H1 (cell line): ENCODE results near the gene ZNF121. TPM values are rescaled to one million over a fixed set of nuclear protein-coding genes. Genes with fewer than 3 reads are reported as not detected.

Experiments
- polyA plus RNA-seq, 7 experiments: library from polyadenylated mRNA; depleted of rRNA in 3 of 7; stranded (reverse) in 5 of 7; unstranded in 2 of 7; fragments of >200 nt in 5 of 7; fragments of 200-250 nt in 2 of 7; gene quantifications; 1 replicate in 5 of 7; 2 replicates in 1 of 7; 4 replicates in 1 of 7; pipeline versions ENCODE4 v1.2.1 to v1.2.3, GENCODE V29; 2011 to 2013; ENCODE audit warnings: missing spikeins in 2 of 7, mixed read lengths in 2 of 7
- total RNA-seq: library from RNA; stranded (reverse); fragmentation: NEBNext Ultra II Directional; extraction: Animal tissue kit (Norgen Biotek cat#: 25700); gene quantifications from 2 replicates; pipeline ENCODE4 v1.2.1, GENCODE V29; 2021
- TF ChIP-seq, protein P1 (sequence below): IDR thresholded peaks from 2 replicates; pipeline ENCODE4 v1.6.1; 2012; ENCODE audit warnings: low read length, inconsistent platforms

ZNF121 gene
- total and polyA plus RNA-seq, 2 of the 8 experiments (the other 6 are each of a cell fraction or from before 2014, with no cell fraction given) = 22.2 to 220 TPM

DNA sequence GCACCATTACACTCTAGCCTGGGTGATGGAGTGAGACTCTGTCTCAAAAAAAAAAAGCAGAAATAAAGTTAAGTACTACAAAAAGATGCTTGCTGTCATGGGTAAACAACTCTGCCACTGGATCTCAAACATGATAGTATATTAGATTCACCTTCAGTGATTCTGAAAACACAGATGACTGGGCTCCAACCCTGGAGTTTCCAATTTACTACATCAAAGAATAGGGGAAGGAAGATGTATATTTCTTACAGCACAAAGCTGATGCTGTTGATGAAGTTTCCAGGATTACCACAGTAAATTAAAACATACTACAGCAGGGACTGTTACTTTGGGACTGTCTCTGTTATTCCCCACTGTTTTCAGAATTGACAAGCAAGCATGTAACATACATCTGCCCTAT lies 31.5 kb upstream of the ZNF121 start (continued):
- TF ChIP-seq, protein P1, sequence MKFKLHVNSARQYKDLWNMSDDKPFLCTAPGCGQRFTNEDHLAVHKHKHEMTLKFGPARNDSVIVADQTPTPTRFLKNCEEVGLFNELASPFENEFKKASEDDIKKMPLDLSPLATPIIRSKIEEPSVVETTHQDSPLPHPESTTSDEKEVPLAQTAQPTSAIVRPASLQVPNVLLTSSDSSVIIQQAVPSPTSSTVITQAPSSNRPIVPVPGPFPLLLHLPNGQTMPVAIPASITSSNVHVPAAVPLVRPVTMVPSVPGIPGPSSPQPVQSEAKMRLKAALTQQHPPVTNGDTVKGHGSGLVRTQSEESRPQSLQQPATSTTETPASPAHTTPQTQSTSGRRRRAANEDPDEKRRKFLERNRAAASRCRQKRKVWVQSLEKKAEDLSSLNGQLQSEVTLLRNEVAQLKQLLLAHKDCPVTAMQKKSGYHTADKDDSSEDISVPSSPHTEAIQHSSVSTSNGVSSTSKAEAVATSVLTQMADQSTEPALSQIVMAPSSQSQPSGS = no peak
